Neural cell (in vitro differentiated cells): Measurements from ENCODE around the gene IRAK2.

Source experiments
- MXI1 ChIP-seq: fragments of 450-650 bp; conservative IDR thresholded peaks from 2 replicates; pipeline ENCODE4 v1.6.1; 2014; ENCODE audit warnings: antibody characterized with exemption, mild to moderate bottlenecking; ENCODE audit not compliant: poor library complexity, severe bottlenecking
- POLR2AphosphoS5 ChIP-seq: IDR thresholded peaks from 2 replicates; pipeline ENCODE4 v1.6.1; 2012
- RAD21 ChIP-seq: fragments of 450-650 bp; conservative IDR thresholded peaks from 2 replicates; pipeline ENCODE4 v1.6.1; 2014; ENCODE audit warnings: antibody characterized with exemption, mild to moderate bottlenecking, moderate library complexity
- SMC3 ChIP-seq: fragments of 450-650 bp; conservative IDR thresholded peaks from 2 replicates; pipeline ENCODE4 v1.6.1; 2014; ENCODE audit warnings: antibody characterized with exemption, mild to moderate bottlenecking, moderate library complexity; ENCODE audit not compliant: poor library complexity
- TF ChIP-seq, protein P1 (sequence below): fragments of 450-650 bp; IDR thresholded peaks from 2 replicates; pipeline ENCODE4 v1.5.1; 2014; ENCODE audit warnings: antibody characterized with exemption, mild to moderate bottlenecking, moderate library complexity; ENCODE audit not compliant: poor library complexity, severe bottlenecking

DNA sequence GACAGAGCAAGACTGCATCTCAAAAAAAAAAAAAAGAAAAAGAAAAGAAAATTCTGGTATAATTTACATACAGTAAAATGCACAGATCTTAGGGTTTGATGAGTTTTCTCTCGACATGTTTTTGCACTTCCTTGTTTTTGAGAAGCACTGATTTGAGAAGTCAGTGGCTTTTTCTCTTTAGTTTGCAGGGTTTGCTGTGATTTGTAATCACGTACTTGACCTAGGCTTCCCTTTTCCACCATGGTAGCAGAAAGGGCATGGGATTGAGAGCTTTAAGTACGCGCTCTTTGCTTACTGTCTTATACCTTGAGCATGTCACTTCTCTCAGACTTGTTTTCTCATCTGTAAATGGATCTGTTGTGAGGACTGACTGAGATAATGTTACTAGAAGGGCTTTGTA lies 19.0 kb upstream of the IRAK2 start:
- TF ChIP-seq MXI1 (no peak), SMC3 (no peak), RAD21 (no peak), POLR2AphosphoS5 (no peak)
- TF ChIP-seq, protein P1, sequence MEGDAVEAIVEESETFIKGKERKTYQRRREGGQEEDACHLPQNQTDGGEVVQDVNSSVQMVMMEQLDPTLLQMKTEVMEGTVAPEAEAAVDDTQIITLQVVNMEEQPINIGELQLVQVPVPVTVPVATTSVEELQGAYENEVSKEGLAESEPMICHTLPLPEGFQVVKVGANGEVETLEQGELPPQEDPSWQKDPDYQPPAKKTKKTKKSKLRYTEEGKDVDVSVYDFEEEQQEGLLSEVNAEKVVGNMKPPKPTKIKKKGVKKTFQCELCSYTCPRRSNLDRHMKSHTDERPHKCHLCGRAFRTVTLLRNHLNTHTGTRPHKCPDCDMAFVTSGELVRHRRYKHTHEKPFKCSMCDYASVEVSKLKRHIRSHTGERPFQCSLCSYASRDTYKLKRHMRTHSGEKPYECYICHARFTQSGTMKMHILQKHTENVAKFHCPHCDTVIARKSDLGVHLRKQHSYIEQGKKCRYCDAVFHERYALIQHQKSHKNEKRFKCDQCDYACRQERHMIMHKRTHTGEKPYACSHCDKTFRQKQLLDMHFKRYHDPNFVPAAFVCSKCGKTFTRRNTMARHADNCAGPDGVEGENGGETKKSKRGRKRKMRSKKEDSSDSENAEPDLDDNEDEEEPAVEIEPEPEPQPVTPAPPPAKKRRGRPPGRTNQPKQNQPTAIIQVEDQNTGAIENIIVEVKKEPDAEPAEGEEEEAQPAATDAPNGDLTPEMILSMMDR: no peak
